ENCODE results near the gene VENTX. TPM values are rescaled to one million over a fixed set of nuclear protein-coding genes. Genes with fewer than 3 reads are reported as not detected.
"Not testable (repeated sequence)": the region's sequence is repeated elsewhere in the genome, so short reads cannot be mapped to it uniquely, and the experiment has no call there.

Gene VENTX
- total RNA-seq, 1 donor from 2014 or later: not detected

- TF ChIP-seq CTCF (conservative IDR thresholded peaks at IDR 0.05; ENCODE audit: low read depth, low read length): no peak
- peak overlapping the region; percentile 68 for H3K4me3 ChIP-seq (ENCODE audit: low read depth, low read length)
- DNase-seq (ENCODE audit: low read depth): no peak
These were observed 24.2 kb downstream of the VENTX start for GRCh38 chr10:133261726-133262325.

- no peak for TF ChIP-seq CTCF (conservative IDR thresholded peaks at IDR 0.05; ENCODE audit: low read depth, low read length)
- DNase-seq (ENCODE audit: low read depth): no peak
- no peak overlapping the region for H3K4me3 ChIP-seq (ENCODE audit: low read depth, low read length)
These were observed 25.0 kb downstream of the VENTX start for GRCh38 chr10:133262696-133263095.

- no peak overlapping the region for H3K4me3 ChIP-seq (ENCODE audit: low read depth, low read length)
- DNase-seq (ENCODE audit: low read depth): no peak
- no peak for TF ChIP-seq CTCF (conservative IDR thresholded peaks at IDR 0.05; ENCODE audit: low read depth, low read length)
These were observed 26.0 kb downstream of the VENTX start for GRCh38 chr10:133263674-133264073.

- TF ChIP-seq CTCF (conservative IDR thresholded peaks at IDR 0.05; ENCODE audit: low read depth, low read length): no peak
- H3K4me3 ChIP-seq (ENCODE audit: low read depth, low read length): no peak overlapping the region
- no peak for DNase-seq (ENCODE audit: low read depth)
These were observed 26.8 kb downstream of the VENTX start for GRCh38 chr10:133264461-133264860.

- not testable (repeated sequence) for DNase-seq (ENCODE audit: low read depth); H3K4me3 ChIP-seq (ENCODE audit: low read depth, low read length)
These were observed 27.4 kb downstream of the VENTX start for GRCh38 chr10:133265052-133265451.

DNA sequence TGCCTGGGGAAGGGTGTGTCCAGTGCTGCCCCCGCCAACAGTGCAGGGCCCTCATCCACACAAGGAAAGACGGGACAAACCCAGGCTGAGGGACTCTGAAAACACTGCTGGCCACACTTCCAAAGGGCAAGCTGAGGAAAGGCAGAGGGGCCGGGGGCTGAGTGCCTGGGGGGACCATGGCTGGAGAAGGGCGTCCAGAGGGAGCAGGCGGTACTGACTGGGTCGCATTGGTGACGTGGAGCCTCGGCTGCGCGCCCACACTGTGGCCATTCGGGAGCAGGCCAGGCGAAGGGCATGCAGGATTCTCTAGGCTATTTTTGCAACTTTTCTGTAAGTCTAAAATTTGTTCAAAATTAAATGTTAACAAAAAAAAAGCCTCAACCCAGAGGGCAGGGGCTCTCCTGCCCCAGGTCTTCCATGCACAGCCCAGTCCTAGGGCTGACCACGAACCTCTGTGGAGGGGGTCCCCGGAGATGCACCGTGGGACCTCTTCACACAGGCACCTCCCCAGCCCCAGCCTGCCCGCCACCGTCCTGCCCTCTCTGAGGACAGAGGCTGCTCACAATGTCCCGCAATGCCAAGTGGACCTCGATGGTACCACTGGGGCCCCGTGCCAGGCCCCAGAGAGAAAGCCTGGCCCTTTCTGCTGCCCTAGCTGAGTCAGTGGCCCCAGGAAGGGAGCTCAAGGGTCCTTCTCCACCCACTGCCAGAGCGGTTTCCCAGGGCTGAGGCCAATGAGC, 28.6 kb downstream of the VENTX start:
- no peak overlapping the region for H3K4me3 ChIP-seq (ENCODE audit: low read depth, low read length)
- TF ChIP-seq CTCF (conservative IDR thresholded peaks at IDR 0.05; ENCODE audit: low read depth, low read length): no peak
- no peak for DNase-seq (ENCODE audit: low read depth)

GRCh38 chr10:133267293-133267692, 29.6 kb downstream of the VENTX start:
- TF ChIP-seq CTCF (conservative IDR thresholded peaks at IDR 0.05; ENCODE audit: low read depth, low read length): no peak
- no peak for DNase-seq (ENCODE audit: low read depth)
- H3K4me3 ChIP-seq (ENCODE audit: low read depth, low read length): no peak overlapping the region
